ENCODE measurements around the gene NTPCR. TPM values are rescaled to one million over a fixed set of nuclear protein-coding genes. Genes with fewer than 3 reads are reported as not detected.

NTPCR gene
- total RNA-seq, 1 experiment from 2014 or later: 50.0 TPM

DNA sequence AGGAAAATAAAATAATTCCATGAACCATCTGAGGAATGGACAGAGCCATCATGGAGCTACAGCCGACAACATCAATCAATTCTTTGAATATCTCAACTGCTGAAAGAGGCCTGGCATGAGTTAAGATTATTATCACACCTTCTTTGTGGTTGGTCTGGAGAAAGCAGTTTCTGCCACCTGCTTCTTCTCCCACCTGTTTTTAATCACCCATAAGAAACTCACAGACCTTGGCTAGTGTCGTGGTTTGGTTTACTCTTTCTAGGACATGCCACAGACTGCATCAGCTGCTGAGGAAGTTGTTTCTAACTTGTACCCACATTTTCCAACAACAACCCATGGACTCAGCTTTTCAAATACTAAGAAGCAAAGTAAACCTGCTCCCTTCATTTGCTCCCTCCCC lies 65.6 kb downstream of the NTPCR start:
- intact Hi-C loops (cut with micrococcal nuclease; ENCODE audit: unreplicated experiment): no loop called here
- Histone ChIP-seq H3K4me1 (ENCODE audit: insufficient read depth, low read length, poor library complexity, severe bottlenecking) (peaks cover 12% of the 10 kb centered on the region), H3K4me3 (ENCODE audit: low read depth, low read length, poor library complexity, severe bottlenecking) (no peak overlapping the region), H3K27me3 (replicated peaks; ENCODE audit: insufficient read depth, low read depth, low read length, poor library complexity) (no peaks in the 10 kb centered on the region), H3K9me3 (ENCODE audit: low read depth, low read length, poor library complexity, severe bottlenecking) (no peaks in the 10 kb centered on the region), H3K36me3 (ENCODE audit: insufficient read depth, low read length, poor library complexity, severe bottlenecking) (no peaks in the 10 kb centered on the region), H3K27ac (ENCODE audit: low read depth, low read length, poor library complexity, severe bottlenecking) (no peak overlapping the region)
- CTCF ChIA-PET: no interaction called here
- DNase-seq (ENCODE audit: low spot score): no peak
- TF ChIP-seq CTCF (conservative IDR thresholded peaks at IDR 0.05; ENCODE audit: low read depth, low read length): no peak
- TF ChIP-seq EZH2 (IDR thresholded peaks at IDR 0.05; ENCODE audit: borderline replicate concordance, low read depth, low read length, poor library complexity, severe bottlenecking): no peak
- POLR2A ChIA-PET (ENCODE audit: low non-redundant PET): no interaction called here
- BruUV-seq (replicated peaks): no TSS peak

DNA sequence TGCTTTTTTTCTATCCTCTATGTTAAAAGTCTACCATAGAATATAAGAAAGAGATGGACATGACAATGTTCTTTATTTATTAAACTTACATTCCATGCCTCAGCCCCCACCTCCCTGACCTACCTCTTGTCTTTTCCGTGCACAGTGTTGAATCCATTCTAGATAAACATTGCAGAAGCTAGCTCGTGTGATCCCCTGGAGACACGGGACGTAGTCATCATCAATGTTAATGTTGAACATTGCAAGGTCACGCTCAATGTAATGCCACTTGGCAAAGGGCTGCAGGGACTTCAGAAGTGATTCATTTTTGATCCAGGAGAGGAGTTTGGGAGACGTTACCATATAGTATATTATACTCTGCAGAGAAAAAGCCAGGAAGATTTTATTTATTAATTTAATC lies 66.4 kb downstream of the NTPCR start:
- no peaks in the 10 kb centered on the region for H3K27me3 ChIP-seq (replicated peaks; ENCODE audit: insufficient read depth, low read depth, low read length, poor library complexity)
- no peak for TF ChIP-seq EZH2 (IDR thresholded peaks at IDR 0.05; ENCODE audit: borderline replicate concordance, low read depth, low read length, poor library complexity, severe bottlenecking)
- no peak for TF ChIP-seq CTCF (conservative IDR thresholded peaks at IDR 0.05; ENCODE audit: low read depth, low read length)
- POLR2A ChIA-PET (ENCODE audit: low non-redundant PET): no interaction called here
- intact Hi-C loops (cut with micrococcal nuclease; ENCODE audit: unreplicated experiment): no loop called here
- no peaks in the 10 kb centered on the region for H3K36me3 ChIP-seq (ENCODE audit: insufficient read depth, low read length, poor library complexity, severe bottlenecking)
- BruUV-seq (replicated peaks): no TSS peak
- no peak for DNase-seq (ENCODE audit: low spot score)
- no peaks in the 10 kb centered on the region for H3K9me3 ChIP-seq (ENCODE audit: low read depth, low read length, poor library complexity, severe bottlenecking)
- peaks cover 15% of the 10 kb centered on the region for H3K4me1 ChIP-seq (ENCODE audit: insufficient read depth, low read length, poor library complexity, severe bottlenecking)
- CTCF ChIA-PET: no interaction called here
- no peak overlapping the region for H3K4me3 ChIP-seq (ENCODE audit: low read depth, low read length, poor library complexity, severe bottlenecking)
- H3K27ac ChIP-seq (ENCODE audit: low read depth, low read length, poor library complexity, severe bottlenecking): no peak overlapping the region

GRCh38 chr1:233019083-233019482 lies 68.7 kb downstream of the NTPCR start:
- ChIA-PET POLR2A (ENCODE audit: low non-redundant PET) (no interaction called here), CTCF (no interaction called here)
- no peak for DNase-seq (ENCODE audit: low spot score)
- Histone ChIP-seq H3K36me3 (ENCODE audit: insufficient read depth, low read length, poor library complexity, severe bottlenecking) (no peaks in the 10 kb centered on the region), H3K27me3 (replicated peaks; ENCODE audit: insufficient read depth, low read depth, low read length, poor library complexity) (no peaks in the 10 kb centered on the region), H3K27ac (ENCODE audit: low read depth, low read length, poor library complexity, severe bottlenecking) (no peak overlapping the region), H3K9me3 (ENCODE audit: low read depth, low read length, poor library complexity, severe bottlenecking) (no peaks in the 10 kb centered on the region), H3K4me3 (ENCODE audit: low read depth, low read length, poor library complexity, severe bottlenecking) (no peak overlapping the region), H3K4me1 (ENCODE audit: insufficient read depth, low read length, poor library complexity, severe bottlenecking) (peaks cover 15% of the 10 kb centered on the region)
- intact Hi-C loops (cut with micrococcal nuclease; ENCODE audit: unreplicated experiment): no loop called here
- TF ChIP-seq CTCF (conservative IDR thresholded peaks at IDR 0.05; ENCODE audit: low read depth, low read length): no peak
- TF ChIP-seq EZH2 (IDR thresholded peaks at IDR 0.05; ENCODE audit: borderline replicate concordance, low read depth, low read length, poor library complexity, severe bottlenecking): no peak
- no TSS peak for BruUV-seq (replicated peaks)

All from A673 (cell line).